Activated gamma-delta T cell treated with anti-CD3 and anti-CD28 coated beads, Interleukin-2, amount 50 U/mL, for 16 hours (primary cell): Measurements from ENCODE around the gene ALK.

Experiments
- DNase-seq: peaks from one replicate; pipeline ENCODE4 v3.0.0-alpha.2; 2020; ENCODE audit warnings: low read depth

Gene ALK

DNA sequence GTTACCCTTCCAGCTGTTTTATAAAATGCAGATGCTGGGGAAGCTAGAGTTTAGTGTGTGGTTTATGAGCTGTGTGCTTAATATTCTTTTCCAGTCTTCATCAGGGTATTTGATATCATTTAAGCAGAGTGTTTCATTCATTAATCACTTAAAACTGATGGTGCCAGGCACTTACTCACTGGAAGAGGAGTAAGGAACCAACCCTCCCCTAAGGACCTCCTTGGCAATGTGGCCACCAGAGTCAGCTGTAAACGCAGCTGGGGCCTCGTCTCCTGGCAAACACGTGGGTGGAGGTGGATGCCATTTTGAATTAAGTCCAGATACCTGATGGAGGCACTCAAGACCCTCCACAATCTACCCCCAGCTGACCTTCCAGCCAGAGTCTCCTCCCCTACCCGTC lies 474.5 kb downstream of the ALK start:
- no peak for DNase-seq

DNA sequence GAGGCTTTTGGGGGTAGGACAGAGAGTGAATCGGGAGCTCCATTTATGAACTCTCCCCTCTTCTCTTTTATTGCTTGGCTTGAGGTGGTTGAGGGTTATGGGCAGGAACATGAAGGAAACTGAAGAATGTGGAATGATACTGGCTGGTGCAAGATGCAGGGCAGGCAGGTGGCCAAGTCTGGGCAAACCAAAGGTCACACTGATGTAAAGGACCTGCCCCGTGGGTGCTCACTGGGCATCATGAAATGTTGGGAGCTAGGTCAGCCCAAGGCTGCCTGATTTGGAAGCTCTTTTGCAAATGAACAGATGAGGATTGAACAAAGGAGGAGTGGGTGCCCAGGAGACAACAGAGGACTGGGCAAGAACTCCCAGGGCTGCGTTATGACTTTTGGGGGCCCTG lies 477.2 kb downstream of the ALK start:
- no peak for DNase-seq

GRCh38 chr2:29443627-29444026 lies 477.8 kb downstream of the ALK start:
- DNase-seq, result no peak

- DNase-seq, result no peak
These were observed 478.2 kb downstream of the ALK start for GRCh38 chr2:29443151-29443550.

DNA sequence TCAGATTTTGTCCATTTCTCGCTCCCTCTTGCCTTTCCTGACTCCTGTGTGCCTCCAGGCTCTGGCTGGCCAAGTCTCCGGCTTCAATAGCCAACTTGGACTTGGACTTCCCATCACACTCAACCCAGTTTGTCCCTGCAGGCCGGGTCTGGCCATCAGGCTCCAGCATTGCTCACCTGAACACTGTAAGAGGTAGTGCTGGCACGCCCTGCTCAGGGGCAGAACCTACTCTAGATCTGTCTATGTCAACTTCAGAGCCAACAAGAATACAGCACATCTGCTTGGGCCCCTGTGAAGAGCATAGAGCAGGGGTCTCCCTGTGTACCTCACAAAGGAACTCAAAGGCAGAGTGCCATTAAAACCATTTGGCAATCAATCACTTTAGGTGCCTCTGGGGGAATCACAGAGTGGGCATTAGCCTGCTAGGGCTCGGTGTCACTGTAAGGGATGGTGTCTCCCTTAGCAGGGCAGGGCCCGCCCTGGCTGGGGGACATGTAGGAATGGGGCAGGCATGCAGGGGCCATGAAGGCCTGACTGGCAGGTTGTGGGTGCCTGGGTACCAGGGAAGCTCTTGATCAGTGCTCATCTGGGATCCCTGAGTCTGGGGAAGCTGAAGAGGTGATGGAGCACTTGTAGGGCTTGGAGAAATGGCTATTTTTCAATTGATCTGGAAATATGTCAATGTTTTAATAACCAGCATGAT lies 480.3 kb downstream of the ALK start:
- DNase-seq, result no peak

GRCh38 chr2:29433920-29434319 lies 487.5 kb downstream of the ALK start:
- no peak for DNase-seq

- no peak for DNase-seq
These were observed 488.3 kb downstream of the ALK start for GRCh38 chr2:29433128-29433527.

- DNase-seq, result no peak
These were observed 489.9 kb downstream of the ALK start for GRCh38 chr2:29431485-29431884.

GRCh38 chr2:29430382-29431112 lies 490.8 kb downstream of the ALK start:
- no peak for DNase-seq

GRCh38 chr2:29426354-29426753 lies 495.0 kb downstream of the ALK start:
- DNase-seq, result no peak

DNA sequence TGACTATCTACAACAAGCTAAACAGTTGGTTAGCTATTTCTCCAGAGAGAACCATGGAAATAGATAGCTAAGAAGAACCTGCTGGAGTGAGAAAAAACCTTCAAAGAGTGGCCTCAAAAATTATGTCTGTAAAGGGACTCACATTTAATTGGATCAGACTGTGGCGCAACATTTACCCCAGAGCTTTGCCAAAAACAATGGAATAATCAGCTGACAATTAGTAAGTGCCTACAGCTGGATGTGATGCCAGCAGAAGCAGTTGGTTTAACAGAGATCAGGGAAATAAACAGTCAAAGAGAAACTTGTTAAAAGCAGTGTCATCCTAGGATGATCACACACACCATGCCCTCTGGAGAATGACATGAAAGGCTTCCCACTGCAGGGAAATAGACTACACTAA lies 495.5 kb downstream of the ALK start:
- DNase-seq, result no peak

GRCh38 chr2:29423061-29423666 lies 498.2 kb downstream of the ALK start:
- DNase-seq, result no peak

DNA sequence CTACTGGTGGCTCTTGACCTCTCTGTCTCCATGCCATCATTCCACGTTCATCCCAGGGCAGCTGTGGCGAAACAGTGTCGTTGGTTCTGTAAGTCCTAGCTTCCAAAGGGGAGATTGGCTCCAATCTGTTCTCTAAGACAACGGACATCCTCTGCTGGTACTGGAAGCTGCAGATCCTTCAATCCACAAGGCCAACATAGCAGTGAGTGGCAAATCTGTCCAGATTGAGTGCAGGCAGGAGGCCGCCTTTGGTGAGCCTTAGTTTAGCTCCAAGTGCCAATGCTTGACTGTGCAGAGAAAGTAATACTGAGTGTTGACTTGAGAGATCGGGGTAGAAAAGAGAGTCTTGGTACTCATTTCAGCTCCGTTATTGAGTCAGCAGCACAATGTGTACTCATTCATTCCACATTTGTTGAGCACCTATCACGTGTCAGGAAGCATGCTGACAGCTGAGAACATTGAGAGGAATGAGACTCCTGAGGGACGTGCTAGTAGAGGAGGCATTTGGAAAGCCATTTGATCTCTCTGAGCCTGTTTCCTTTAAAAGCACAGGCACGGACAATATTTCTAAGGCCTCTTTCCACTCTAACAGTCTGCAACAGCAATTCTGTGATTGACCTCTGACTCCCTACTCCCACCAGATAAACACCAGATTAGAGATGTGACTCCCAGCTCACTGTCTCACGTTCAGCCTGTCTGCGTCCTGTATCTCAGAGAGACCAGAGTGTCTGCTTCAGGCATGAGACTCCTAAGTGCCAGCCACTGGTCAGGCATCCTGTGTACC lies 500.2 kb downstream of the ALK start:
- DNase-seq, result no peak

DNA sequence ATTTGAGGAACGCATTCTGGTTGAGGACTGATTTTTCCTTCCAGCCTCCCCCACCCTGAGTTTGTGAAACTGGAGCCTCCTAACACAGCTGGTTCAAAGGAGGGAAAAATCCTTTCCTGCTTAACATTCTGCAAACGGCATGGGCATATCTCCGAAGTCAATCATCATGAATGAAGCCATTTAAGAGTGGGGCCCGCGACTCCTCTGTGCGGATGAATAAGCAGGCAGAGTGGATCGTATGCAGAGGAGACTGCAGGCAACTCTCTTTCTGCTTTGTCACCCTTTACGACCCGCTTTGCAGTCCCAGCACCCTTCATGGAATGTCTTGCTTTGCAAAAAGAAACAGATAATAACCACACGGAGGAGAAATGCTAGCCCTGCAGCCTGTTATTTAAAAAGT lies 500.9 kb downstream of the ALK start:
- DNase-seq, result no peak

DNA sequence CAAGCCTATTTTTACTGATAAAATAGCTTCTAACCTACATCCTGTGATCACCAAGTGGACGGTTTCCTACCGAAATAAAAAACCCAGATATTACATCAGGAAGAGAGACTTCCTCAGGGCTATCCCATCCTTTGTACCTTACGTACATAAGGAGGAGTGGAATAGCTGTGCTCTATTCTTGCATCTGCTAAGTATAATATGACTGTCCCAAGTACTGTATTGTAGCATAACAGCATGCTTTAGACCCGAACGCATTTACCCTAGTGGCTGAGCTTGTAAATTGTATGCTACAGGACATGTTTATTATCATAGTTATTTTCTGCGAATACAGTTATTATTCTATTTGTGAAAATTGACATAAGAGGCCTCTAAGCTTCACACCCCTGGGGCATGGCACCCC lies 503.8 kb downstream of the ALK start:
- DNase-seq, result no peak

DNA sequence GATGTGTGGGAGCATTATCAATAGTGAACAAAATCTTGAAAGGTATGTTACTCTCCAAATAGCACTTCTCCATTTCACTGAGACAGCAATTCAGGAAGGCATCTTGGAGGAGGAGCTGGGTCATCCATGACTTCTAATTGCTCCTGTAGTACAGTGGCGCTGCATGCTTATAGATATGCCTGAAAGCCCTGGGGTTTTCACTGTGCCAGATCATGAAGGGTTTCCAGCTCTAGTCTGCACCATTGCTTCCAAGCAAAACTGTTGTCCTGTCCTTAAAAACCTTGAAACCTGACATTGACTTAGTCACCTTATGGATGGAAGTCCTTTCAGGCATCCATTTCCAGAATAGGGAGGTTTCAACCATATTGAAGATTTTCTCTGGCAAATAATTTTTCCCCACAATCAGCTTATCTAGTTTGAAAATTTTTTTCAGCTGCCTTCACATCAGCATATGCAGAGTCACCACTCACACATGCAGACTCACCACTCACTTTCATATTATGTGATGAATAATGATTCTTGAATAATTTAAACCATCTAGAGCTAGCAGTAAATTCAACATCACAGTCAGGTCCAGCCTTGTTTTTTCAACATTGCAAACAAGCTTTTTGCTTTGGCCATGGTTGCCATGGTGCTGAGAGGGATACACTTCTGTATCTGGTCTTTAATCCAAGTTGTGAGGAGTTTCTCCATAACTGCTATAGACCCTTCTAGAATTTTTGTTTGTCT lies 509.0 kb downstream of the ALK start:
- DNase-seq, result no peak

GRCh38 chr2:29405707-29406106 lies 515.7 kb downstream of the ALK start:
- DNase-seq, result no peak

DNA sequence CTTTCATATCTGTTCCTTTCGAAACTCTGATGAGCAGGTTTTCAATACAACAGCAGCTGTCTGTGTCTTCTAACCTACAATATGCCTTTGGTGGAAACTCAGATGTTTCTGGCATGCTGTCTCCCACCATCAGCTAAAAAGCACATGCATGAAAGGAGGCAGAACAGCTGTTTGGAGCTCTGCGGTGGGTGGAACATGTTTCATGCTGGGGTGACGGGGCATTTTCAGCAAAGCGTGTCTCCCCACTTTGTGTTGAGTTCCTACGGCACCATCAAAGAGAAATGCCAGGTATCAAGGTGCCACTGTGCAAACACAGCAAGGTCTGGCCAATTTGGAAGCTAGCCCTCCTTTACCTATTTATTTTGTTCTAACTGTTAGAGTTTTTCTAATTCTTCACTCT lies 516.1 kb downstream of the ALK start:
- DNase-seq, result no peak

- no peak for DNase-seq
These were observed 519.4 kb downstream of the ALK start for GRCh38 chr2:29401994-29402393.

- DNase-seq, result no peak
These were observed 520.3 kb downstream of the ALK start for GRCh38 chr2:29400930-29401653.
